A549 (cell line): ENCODE measurements around the gene QRICH2. TPM values are rescaled to one million over a fixed set of nuclear protein-coding genes. Genes with fewer than 3 reads are reported as not detected.
"Not testable (repeated sequence)": the region's sequence is repeated elsewhere in the genome, so short reads cannot be mapped to it uniquely, and the experiment has no call there.

ENCODE experiments used
- ATAC-seq, 2 experiments: fragments of 200-7000 bp in 1 of 2; fragments of >200 bp in 1 of 2; cut with Nextera tagmentation in 1 of 2; cut with Tn5 transposase in 1 of 2; 3 replicates each; pipeline versions ENCODE4 v1.8.0 to v1.9.1; 2018 to 2020; ENCODE audit warnings: mild to moderate bottlenecking in 1 of 2, moderate library complexity in 1 of 2
- CTCF ChIA-PET: fragments of 300-600 bp; sonication (Branson Sonifier 250); formaldehyde crosslinking; extraction: SDS; loops from one replicate; lab custom pipeline; 2021; ENCODE audit warnings: antibody characterized with exemption, inconsistent platforms; lab: Yijun Ruan, JAX
- POLR2A ChIA-PET: fragments of 350-600 bp; formaldehyde crosslinking; extraction: SDS; loops from one replicate; lab custom pipeline; 2021; ENCODE audit warnings: antibody characterized with exemption, inconsistent platforms; lab: Yijun Ruan, JAX
- DNase-seq, 2 experiments: peaks; one replicate each; pipeline versions ENCODE4 v3.0.0 to v3.0.0-alpha.2; 2011 to 2016; ENCODE audit warnings: low read depth in 1 of 2, low spot score in 1 of 2
- FAIRE-seq: peaks from 2 replicates; lab custom pipeline; 2011; peaks lifted over from hg19 to GRCh38; lab: Jason Lieb, UNC
- H3K27ac ChIP-seq, 2 experiments: fragments of >200 bp; sonication (Bioruptor Twin); formaldehyde crosslinking; 3 replicates each; pipeline ENCODE4 v1.5.1; 2016 to 2017
- H3K4me1 ChIP-seq: fragments of >200 bp; sonication (Bioruptor Twin); formaldehyde crosslinking; 3 replicates; pipeline ENCODE4 v1.6.1; 2016
- H3K4me2 ChIP-seq: fragments of >200 bp; sonication (Bioruptor Twin); formaldehyde crosslinking; 3 replicates; pipeline ENCODE4 v1.6.1; 2016
- H3K4me3 ChIP-seq: fragments of >200 bp; sonication (Bioruptor Twin); formaldehyde crosslinking; 3 replicates; pipeline ENCODE4 v1.5.1; 2016
- H3K9me3 ChIP-seq: fragments of >200 bp; sonication (Bioruptor Twin); formaldehyde crosslinking; 3 replicates; pipeline ENCODE4 v1.6.1; 2016
- BHLHE40 ChIP-seq: IDR thresholded peaks from 2 replicates; pipeline ENCODE4 v1.6.1; 2012; ENCODE audit warnings: low read depth, low read length, inconsistent platforms
- CHD4 ChIP-seq: fragments of 200-600 bp; sonication (generic); IDR thresholded peaks from 2 replicates; pipeline ENCODE4 v1.6.1; 2016; ENCODE audit warnings: antibody characterized with exemption, mild to moderate bottlenecking, borderline replicate concordance
- CTCF ChIP-seq: fragments of >200 bp; sonication (Bioruptor Twin); formaldehyde crosslinking; IDR thresholded peaks from 3 replicates; pipeline ENCODE4 v1.5.1; 2016
- ELK1 ChIP-seq: fragments of 150-350 bp; IDR thresholded peaks from 2 replicates; pipeline ENCODE4 v1.6.1; 2014; ENCODE audit warnings: low read depth, mild to moderate bottlenecking, low read length
- EP300 ChIP-seq, 2 experiments: fragments of >200 bp; sonication (Bioruptor Twin); formaldehyde crosslinking; IDR thresholded peaks; 2 replicates in 1 of 2; 3 replicates in 1 of 2; pipeline ENCODE4 v1.6.1; 2016 to 2017
- HDAC2 ChIP-seq: fragments of 200-600 bp; sonication (generic); IDR thresholded peaks from 2 replicates; pipeline ENCODE4 v1.6.1; 2016
- HEYL ChIP-seq: fragments of 250-450 bp; sonication (Bioruptor Pico); IDR thresholded peaks from 2 replicates; pipeline ENCODE4 v1.8.0; 2021; ENCODE audit warnings: mild to moderate bottlenecking, moderate library complexity
- HOXA7 ChIP-seq: fragments of 250-450 bp; sonication (Bioruptor Pico); IDR thresholded peaks from 2 replicates; pipeline ENCODE4 v1.5.0; 2020; ENCODE audit warnings: mild to moderate bottlenecking, moderate library complexity
- HOXB5 ChIP-seq: fragments of 250-450 bp; sonication (Bioruptor Pico); IDR thresholded peaks from 2 replicates; pipeline ENCODE4 v1.5.0; 2020; ENCODE audit warnings: mild to moderate bottlenecking, moderate library complexity
- JUNB ChIP-seq: fragments of >200 bp; sonication (Bioruptor Twin); formaldehyde crosslinking; IDR thresholded peaks from 2 replicates; pipeline ENCODE4 v1.6.1; 2016
- MAZ ChIP-seq: fragments of 150-350 bp; IDR thresholded peaks from 2 replicates; pipeline ENCODE4 v1.6.1; 2014; ENCODE audit warnings: antibody characterized with exemption, low read depth, low read length, borderline replicate concordance
- PHF8 ChIP-seq: fragments of 200-600 bp; sonication (generic); IDR thresholded peaks from 2 replicates; pipeline ENCODE4 v1.6.1; 2016; ENCODE audit warnings: low read depth, mild to moderate bottlenecking, antibody characterized with exemption, moderate library complexity, borderline replicate concordance
- RFX5 ChIP-seq: fragments of 450-650 bp; IDR thresholded peaks from 2 replicates; pipeline ENCODE4 v1.7.1; 2014; ENCODE audit warnings: antibody characterized with exemption, mild to moderate bottlenecking, moderate library complexity
- RNF2 ChIP-seq: fragments of 200-600 bp; sonication (generic); IDR thresholded peaks from 2 replicates; pipeline ENCODE4 v1.6.1; 2016; ENCODE audit warnings: low read depth, mild to moderate bottlenecking, antibody characterized with exemption, moderate library complexity, borderline replicate concordance
- TFCP2L1 ChIP-seq: fragments of 250-450 bp; sonication (Bioruptor Pico); IDR thresholded peaks from 2 replicates; pipeline ENCODE4 v1.5.0; 2021; ENCODE audit warnings: mild to moderate bottlenecking
- TP53 ChIP-seq: fragments of 250-450 bp; sonication (Bioruptor Pico); IDR thresholded peaks from 2 replicates; pipeline ENCODE4 v1.5.0; 2021; ENCODE audit warnings: mild to moderate bottlenecking, moderate library complexity
- ZFP36 ChIP-seq: fragments of 450-650 bp; IDR thresholded peaks from 2 replicates; pipeline ENCODE4 v1.6.1; 2014; ENCODE audit warnings: borderline replicate concordance; ENCODE audit not compliant: partially characterized antibody
- ZNF302 ChIP-seq: fragments of 250-450 bp; sonication (Bioruptor Pico); IDR thresholded peaks from 2 replicates; pipeline ENCODE4 v1.9.0; 2021; ENCODE audit warnings: inconsistent platforms, mild to moderate bottlenecking, moderate library complexity
- WGBS: methylation state at CpG from one replicate; pipeline ENCODE4 v1.1.6; 2017; ENCODE audit errors: missing lambda C conversion rate; 5-methylcytosine and 5-hydroxymethylcytosine counted together
- polyA plus RNA-seq, 4 experiments: library from polyadenylated mRNA; depleted of rRNA in 3 of 4; stranded (reverse); fragments of >200 nt; fragmentation: RNase III in 1 of 4; extraction: RNeasy Plus Mini Kit Qiagen cat#74134 plus additional on column Dnase treatment in 1 of 4; gene quantifications; 2 replicates in 3 of 4; 3 replicates in 1 of 4; pipeline ENCODE4 v1.2.3, GENCODE V29; 2011 to 2017
- TF ChIP-seq, protein P1 (sequence below): fragments of 250-450 bp; sonication (Bioruptor Pico); IDR thresholded peaks from 2 replicates; pipeline ENCODE4 v1.5.0; 2020; ENCODE audit warnings: low read depth, mild to moderate bottlenecking, moderate library complexity

The QRICH2 gene
- polyA plus RNA-seq, 2 of the 4 experiments (the other 2 are of a cell fraction), result 0.57 to 0.88 TPM

- Histone ChIP-seq H3K27ac (no peak overlapping the region), H3K4me1 (peaks cover 7% of the 10 kb centered on the region), H3K4me2 (no peak overlapping the region), H3K4me3 (no peak overlapping the region), H3K9me3 (no peaks in the 10 kb centered on the region)
- WGBS, result 85% methylated on average over 5 of the region's 5 CpGs
- FAIRE-seq, result no peak
- CTCF ChIA-PET, result interaction anchor here (0.8 to 7.8 kb wide), 9 partner anchors 11 to 137 kb away, joined by 3 to 101 read pairs (median 5); no protein-coding TSS in a partner anchor
- no peak for DNase-seq
- TF ChIP-seq TP53 (no peak), PHF8 (no peak), TFCP2L1 (CRISPR knock-in tag) (no peak), ELK1 (no peak), HOXA7 (CRISPR knock-in tag) (no peak)
- TF ChIP-seq, protein P1, sequence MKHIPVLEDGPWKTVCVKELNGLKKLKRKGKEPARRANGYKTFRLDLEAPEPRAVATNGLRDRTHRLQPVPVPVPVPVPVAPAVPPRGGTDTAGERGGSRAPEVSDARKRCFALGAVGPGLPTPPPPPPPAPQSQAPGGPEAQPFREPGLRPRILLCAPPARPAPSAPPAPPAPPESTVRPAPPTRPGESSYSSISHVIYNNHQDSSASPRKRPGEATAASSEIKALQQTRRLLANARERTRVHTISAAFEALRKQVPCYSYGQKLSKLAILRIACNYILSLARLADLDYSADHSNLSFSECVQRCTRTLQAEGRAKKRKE (CRISPR knock-in tag), result no peak
- no peak for ATAC-seq
- POLR2A ChIA-PET, result no interaction called here
These were observed 47.4 kb downstream of the QRICH2 start for GRCh38 chr17:76260669-76261068.

- DNase-seq (no peak), FAIRE-seq (no peak), ATAC-seq (no peak)
- WGBS, result 87% methylated on average over 7 of the region's 7 CpGs
- H3K4me2 ChIP-seq, result no peak overlapping the region
- ChIA-PET POLR2A (no interaction called here), CTCF (interaction anchor here (0.8 to 7.8 kb wide), 9 partner anchors 11 to 138 kb away, joined by 3 to 101 read pairs (median 5); no protein-coding TSS in a partner anchor)
- no peak overlapping the region for H3K4me3 ChIP-seq
- peak overlapping the region in 1 of 2 experiments; percentile 5; a peak in 1 of 6 replicates for H3K27ac ChIP-seq
- TF ChIP-seq ZNF302 (CRISPR knock-in tag) (no peak), HOXB5 (no peak), ZFP36 (no peak), BHLHE40 (no peak), MAZ (no peak), JUNB (no peak), EP300 (IDR thresholded peaks at IDR 0.05) (no peak), TFCP2L1 (CRISPR knock-in tag) (no peak), RFX5 (no peak), HDAC2 (no peak), CTCF (no peak), RNF2 (no peak), PHF8 (no peak), CHD4 (no peak), HEYL (no peak)
- H3K9me3 ChIP-seq, result no peaks in the 10 kb centered on the region
- peaks cover 7% of the 10 kb centered on the region for H3K4me1 ChIP-seq
These were observed 47.9 kb downstream of the QRICH2 start for GRCh38 chr17:76260220-76260619.

GRCh38 chr17:76256430-76257050, 51.5 kb downstream of the QRICH2 start:
- H3K4me1 ChIP-seq, result peaks cover 16% of the 10 kb centered on the region
- H3K9me3 ChIP-seq, FAIRE-seq, ATAC-seq, H3K4me3 ChIP-seq, DNase-seq, POLR2A ChIA-PET, H3K27ac ChIP-seq, H3K4me2 ChIP-seq: not testable (repeated sequence)
- CTCF ChIA-PET, result interaction anchor here (1.1 to 14.6 kb wide), 3 partner anchors 8 to 75 kb away, joined by 3 to 164 read pairs (median 6); partner anchors contain the start of gene UBALD2
- WGBS, result 83% methylated on average over 19 of the region's 19 CpGs
